ENCODE results near the gene NEGR1.

- TF ChIP-seq, protein P1, sequence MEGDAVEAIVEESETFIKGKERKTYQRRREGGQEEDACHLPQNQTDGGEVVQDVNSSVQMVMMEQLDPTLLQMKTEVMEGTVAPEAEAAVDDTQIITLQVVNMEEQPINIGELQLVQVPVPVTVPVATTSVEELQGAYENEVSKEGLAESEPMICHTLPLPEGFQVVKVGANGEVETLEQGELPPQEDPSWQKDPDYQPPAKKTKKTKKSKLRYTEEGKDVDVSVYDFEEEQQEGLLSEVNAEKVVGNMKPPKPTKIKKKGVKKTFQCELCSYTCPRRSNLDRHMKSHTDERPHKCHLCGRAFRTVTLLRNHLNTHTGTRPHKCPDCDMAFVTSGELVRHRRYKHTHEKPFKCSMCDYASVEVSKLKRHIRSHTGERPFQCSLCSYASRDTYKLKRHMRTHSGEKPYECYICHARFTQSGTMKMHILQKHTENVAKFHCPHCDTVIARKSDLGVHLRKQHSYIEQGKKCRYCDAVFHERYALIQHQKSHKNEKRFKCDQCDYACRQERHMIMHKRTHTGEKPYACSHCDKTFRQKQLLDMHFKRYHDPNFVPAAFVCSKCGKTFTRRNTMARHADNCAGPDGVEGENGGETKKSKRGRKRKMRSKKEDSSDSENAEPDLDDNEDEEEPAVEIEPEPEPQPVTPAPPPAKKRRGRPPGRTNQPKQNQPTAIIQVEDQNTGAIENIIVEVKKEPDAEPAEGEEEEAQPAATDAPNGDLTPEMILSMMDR (IDR thresholded peaks at IDR 0.05), result no peak
- no peak for TF ChIP-seq POLR2A (IDR thresholded peaks at IDR 0.05)
Observed at GRCh38 chr1:71743862-71744261, 538.5 kb downstream of the NEGR1 start.

Measured in Peyer's patch (tissue), 4 donors.